Progenitor cell of endocrine pancreas (in vitro differentiated cells): ENCODE measurements around the gene FUT9. TPM values are rescaled to one million over a fixed set of nuclear protein-coding genes. Genes with fewer than 3 reads are reported as not detected.
"Not testable (repeated sequence)": the region's sequence is repeated elsewhere in the genome, so short reads cannot be mapped to it uniquely, and the experiment has no call there.

ENCODE experiments used
- DNase-seq: peaks from one replicate; pipeline ENCODE4 v3.0.0; 2021; ENCODE audit warnings: low spot score; ENCODE audit not compliant: unreplicated experiment
- H3K27ac Mint-ChIP-seq: 2 replicates; pipeline ENCODE4 v1.8.0; 2021; ENCODE audit warnings: mild to moderate bottlenecking, moderate library complexity, mixed read lengths
- H3K27me3 Mint-ChIP-seq: 2 replicates; pipeline ENCODE4 v1.8.0; 2021; ENCODE audit warnings: mixed read lengths
- H3K36me3 Mint-ChIP-seq: 2 replicates; pipeline ENCODE4 v1.8.0; 2022; ENCODE audit warnings: mixed read lengths; ENCODE audit not compliant: insufficient read depth
- H3K4me1 Mint-ChIP-seq: 2 replicates; pipeline ENCODE4 v1.8.0; 2021; ENCODE audit warnings: low read depth, mixed read lengths
- H3K4me3 Mint-ChIP-seq: 2 replicates; pipeline ENCODE4 v1.8.0; 2021; ENCODE audit warnings: low read depth, mild to moderate bottlenecking, moderate library complexity, mixed read lengths
- H3K9me3 Mint-ChIP-seq: 2 replicates; pipeline ENCODE4 v1.8.0; 2021; ENCODE audit warnings: low read depth, mixed read lengths
- total RNA-seq: library from RNA; stranded (reverse); gene quantifications from 2 replicates; pipeline ENCODE4 v1.2.1, GENCODE V29; 2021
- TF ChIP-seq, protein P1 (sequence below): fragments of 200-600 bp; sonication (generic); IDR thresholded peaks from one replicate; pipeline ENCODE4 v1.5.0; 2021; ENCODE audit warnings: antibody characterized with exemption, mild to moderate bottlenecking; ENCODE audit not compliant: unreplicated experiment

FUT9 gene
- total RNA-seq, 1 donor from 2014 or later: 1.5 TPM

DNA sequence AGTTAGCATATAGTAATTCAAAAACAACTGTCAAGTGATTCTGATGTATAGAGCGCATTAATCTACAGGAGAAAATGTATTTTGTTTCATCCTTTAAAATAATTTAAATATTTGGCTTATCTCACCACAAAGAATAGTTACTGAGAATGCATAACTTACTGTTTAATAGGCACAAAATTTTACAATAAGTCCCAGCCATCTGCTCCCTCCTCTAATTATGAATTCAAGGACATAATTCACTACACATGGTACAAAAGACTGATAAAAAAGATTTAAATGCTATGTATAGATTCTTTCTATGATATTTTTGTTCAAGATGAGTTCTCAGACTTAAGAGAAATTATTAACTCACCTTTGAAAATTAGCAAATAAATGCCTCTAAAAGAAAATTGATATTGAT lies 242.0 kb downstream of the FUT9 start:
- Mint-ChIP-seq H3K27me3 (no peaks in the 10 kb centered on the region), H3K9me3 (peaks cover 4% of the 10 kb centered on the region), H3K27ac (no peak overlapping the region), H3K36me3 (no peaks in the 10 kb centered on the region), H3K4me3 (no peak overlapping the region), H3K4me1 (no peaks in the 10 kb centered on the region)
- no peak for DNase-seq
- TF ChIP-seq, protein P1, sequence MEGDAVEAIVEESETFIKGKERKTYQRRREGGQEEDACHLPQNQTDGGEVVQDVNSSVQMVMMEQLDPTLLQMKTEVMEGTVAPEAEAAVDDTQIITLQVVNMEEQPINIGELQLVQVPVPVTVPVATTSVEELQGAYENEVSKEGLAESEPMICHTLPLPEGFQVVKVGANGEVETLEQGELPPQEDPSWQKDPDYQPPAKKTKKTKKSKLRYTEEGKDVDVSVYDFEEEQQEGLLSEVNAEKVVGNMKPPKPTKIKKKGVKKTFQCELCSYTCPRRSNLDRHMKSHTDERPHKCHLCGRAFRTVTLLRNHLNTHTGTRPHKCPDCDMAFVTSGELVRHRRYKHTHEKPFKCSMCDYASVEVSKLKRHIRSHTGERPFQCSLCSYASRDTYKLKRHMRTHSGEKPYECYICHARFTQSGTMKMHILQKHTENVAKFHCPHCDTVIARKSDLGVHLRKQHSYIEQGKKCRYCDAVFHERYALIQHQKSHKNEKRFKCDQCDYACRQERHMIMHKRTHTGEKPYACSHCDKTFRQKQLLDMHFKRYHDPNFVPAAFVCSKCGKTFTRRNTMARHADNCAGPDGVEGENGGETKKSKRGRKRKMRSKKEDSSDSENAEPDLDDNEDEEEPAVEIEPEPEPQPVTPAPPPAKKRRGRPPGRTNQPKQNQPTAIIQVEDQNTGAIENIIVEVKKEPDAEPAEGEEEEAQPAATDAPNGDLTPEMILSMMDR: no peak

DNA sequence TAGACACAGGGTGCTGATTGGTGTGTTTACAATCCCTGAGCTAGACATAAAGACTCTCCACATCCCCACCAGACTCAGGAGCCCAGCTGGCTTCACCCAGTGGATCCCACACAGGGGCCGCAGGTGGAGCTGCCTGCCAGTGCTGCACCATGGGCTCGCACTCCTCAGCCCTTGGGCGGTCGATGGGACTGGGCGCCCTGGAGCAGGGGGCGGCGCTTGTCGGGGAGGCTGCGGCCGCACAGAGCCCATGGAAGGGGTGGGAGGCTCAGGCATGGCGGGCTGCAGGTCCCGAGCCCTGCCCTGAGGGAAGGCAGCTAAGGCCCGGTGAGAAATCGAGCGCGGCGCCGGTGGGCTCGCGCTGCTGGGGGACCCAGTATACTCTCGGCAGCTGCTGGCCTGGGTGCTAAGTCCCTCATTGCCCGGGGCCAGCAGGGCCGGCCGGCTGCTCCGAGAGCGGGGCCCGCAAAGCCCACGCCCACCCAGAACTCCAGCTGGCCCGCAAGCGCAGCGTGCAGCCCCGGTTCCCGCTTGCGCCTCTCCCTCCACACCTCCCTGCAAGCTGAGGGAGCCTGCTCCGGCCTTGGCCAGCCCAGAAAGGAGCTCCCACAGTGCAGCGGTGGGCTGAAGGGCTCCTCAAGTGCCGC lies 245.1 kb downstream of the FUT9 start:
- not testable (repeated sequence) for H3K36me3 Mint-ChIP-seq, H3K4me3 Mint-ChIP-seq

More for the DNA sequence above, 245.1 kb downstream of the FUT9 start:
- not testable (repeated sequence) for H3K4me1 Mint-ChIP-seq, H3K27ac Mint-ChIP-seq, H3K27me3 Mint-ChIP-seq, DNase-seq, H3K9me3 Mint-ChIP-seq
